ENCODE data around the gene GRK4. TPM values are rescaled to one million over a fixed set of nuclear protein-coding genes. Genes with fewer than 3 reads are reported as not detected.

Gene GRK4
- total RNA-seq, 6 donors from 2014 or later: 3.3 to 10.4 (median 4.7) TPM

DNA sequence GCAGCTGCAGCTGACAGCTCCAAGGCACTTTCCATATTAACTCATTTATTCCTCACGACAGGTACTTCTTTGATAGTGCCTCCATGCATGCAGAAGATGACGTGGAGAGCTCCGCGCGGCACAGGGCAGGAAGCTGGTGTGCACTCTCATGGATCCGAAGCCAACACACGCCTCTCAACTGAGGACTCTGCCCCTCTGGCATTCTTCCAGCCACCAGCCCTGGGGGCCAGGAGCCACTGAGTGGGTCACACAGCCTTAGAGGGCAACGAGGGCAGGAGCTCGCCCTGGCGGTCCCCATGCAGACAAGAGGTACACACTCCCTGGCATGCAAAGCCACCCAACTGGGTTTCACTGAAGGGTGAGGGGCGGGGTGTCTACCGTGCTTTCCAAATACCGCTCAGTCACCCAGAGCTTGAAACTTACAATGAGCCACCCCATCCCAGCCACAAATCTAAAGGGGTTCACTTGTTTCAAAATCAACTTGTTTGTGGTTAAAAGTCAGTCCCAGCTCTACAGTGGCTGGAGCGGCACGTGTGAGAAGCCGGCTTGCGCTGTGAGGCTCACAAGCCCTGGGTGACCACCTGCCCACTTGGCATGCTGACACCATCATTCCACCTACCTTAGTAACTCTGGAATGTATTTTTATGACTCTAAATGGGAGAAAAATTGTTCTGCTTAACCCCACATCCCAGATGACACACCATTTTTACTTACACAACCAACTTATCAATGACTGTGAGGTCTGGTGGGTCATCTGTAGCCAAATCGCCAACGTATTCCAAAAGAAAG, 16.4 kb upstream of the GRK4 start:
- 95 to 96% methylated on average over 13 to 19 of the region's 19 CpGs for WGBS, 2 donors
- no peak for ATAC-seq (ENCODE audit: low FRiP score in 2 of 2)
- DNase-seq: no peak
- H3K4me3 ChIP-seq: no peak overlapping the region
- no peak overlapping the region for H3K27ac ChIP-seq
- no peaks in the 10 kb centered on the region for H3K4me1 ChIP-seq
- H3K9me3 ChIP-seq: no peaks in the 10 kb centered on the region
- no peaks in the 10 kb centered on the region for H3K27me3 ChIP-seq
- TF ChIP-seq POLR2A (IDR thresholded peaks at IDR 0.05) (no peak), EP300 (IDR thresholded peaks at IDR 0.05) (no peak), POLR2AphosphoS5 (IDR thresholded peaks at IDR 0.05) (no peak)
- TF ChIP-seq, protein P1, sequence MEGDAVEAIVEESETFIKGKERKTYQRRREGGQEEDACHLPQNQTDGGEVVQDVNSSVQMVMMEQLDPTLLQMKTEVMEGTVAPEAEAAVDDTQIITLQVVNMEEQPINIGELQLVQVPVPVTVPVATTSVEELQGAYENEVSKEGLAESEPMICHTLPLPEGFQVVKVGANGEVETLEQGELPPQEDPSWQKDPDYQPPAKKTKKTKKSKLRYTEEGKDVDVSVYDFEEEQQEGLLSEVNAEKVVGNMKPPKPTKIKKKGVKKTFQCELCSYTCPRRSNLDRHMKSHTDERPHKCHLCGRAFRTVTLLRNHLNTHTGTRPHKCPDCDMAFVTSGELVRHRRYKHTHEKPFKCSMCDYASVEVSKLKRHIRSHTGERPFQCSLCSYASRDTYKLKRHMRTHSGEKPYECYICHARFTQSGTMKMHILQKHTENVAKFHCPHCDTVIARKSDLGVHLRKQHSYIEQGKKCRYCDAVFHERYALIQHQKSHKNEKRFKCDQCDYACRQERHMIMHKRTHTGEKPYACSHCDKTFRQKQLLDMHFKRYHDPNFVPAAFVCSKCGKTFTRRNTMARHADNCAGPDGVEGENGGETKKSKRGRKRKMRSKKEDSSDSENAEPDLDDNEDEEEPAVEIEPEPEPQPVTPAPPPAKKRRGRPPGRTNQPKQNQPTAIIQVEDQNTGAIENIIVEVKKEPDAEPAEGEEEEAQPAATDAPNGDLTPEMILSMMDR (IDR thresholded peaks at IDR 0.05): no peak
- peaks cover 29 to 98% (median 80%) of the 10 kb centered on the region in 4 donors for H3K36me3 ChIP-seq

DNA sequence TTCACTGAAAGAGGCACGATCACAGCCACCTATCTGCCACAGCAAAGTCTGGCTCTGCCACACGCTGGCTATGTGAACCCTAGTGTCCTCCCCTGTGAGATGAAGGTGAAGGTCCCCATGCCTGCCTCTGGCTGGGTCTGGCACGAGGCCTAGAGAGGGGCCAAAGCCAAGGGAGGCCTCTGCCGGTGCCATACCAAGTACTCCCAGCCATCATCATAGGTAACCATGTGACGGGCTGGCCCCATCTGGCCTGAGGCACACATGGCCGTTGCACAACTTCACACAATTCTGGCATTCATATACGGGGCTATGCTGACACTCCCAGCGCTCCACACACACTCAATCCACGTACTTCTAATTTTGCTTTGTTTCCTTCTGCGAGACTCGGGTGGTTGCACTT, 15.4 kb upstream of the GRK4 start:
- H3K36me3 ChIP-seq: peaks cover 35 to 98% (median 83%) of the 10 kb centered on the region in 4 donors
- no peaks in the 10 kb centered on the region for H3K4me1 ChIP-seq
- no peak overlapping the region for H3K4me3 ChIP-seq
- ATAC-seq (ENCODE audit: low FRiP score in 2 of 2): no peak
- TF ChIP-seq EP300 (IDR thresholded peaks at IDR 0.05) (no peak), POLR2A (IDR thresholded peaks at IDR 0.05) (no peak), POLR2AphosphoS5 (IDR thresholded peaks at IDR 0.05) (no peak)
- TF ChIP-seq, protein P1 (IDR thresholded peaks at IDR 0.05): no peak
- WGBS, 2 donors: 92 to 93% methylated on average over 11 of the region's 11 CpGs
- DNase-seq: no peak
- H3K27me3 ChIP-seq: no peaks in the 10 kb centered on the region
- H3K9me3 ChIP-seq: no peaks in the 10 kb centered on the region
- H3K27ac ChIP-seq: no peak overlapping the region

DNA sequence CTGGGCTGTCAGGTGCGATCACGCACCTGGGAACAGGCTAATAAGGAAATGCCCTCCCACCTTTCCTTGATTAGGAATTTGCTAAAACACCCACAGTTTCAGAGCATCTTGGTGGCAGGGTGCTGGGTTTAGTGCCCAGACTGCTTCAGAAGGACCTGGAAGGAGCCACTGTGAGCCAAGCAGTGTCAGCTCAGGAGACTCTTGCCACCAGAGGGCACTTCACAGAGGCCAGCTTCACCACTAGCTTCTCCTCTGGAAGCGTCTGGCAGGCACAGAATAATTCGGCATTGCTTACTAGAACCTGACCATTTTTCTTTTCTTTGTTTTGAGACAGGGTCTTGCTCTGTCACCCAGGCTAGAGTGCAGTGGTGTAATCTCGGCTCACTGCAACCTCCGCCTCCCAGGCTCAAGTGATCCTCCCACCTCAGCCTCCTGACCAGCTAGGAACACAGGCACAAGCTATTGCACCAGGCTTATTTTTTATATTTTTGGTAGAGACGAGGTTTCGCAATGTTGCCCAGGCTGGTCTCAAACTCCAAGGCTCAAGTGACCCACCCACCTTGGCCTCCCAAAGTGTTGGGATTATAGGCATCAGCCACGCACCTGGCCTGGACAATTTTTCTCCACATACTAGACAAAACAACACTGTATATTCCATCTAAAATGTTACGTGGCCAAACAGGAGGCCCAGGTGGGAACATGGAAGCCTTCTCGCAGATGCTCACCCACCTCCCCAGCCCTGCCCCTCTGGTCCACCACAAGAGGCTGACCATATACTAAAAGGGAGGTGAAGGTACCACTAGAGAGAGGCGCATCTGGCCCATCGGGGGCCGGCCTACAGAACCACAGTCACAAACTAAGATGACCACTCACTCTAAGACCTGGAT, 14.2 kb upstream of the GRK4 start:
- H3K27ac ChIP-seq: no peak overlapping the region
- H3K4me3 ChIP-seq: no peak overlapping the region
- WGBS, 2 donors: 91 to 92% methylated on average over 12 to 14 of the region's 14 CpGs
- ATAC-seq (ENCODE audit: low FRiP score in 2 of 2) (peak in 1 of 2 donors; percentile 41), DNase-seq (no peak)
- no peaks in the 10 kb centered on the region for H3K9me3 ChIP-seq
- peaks cover 38 to 98% (median 84%) of the 10 kb centered on the region in 4 donors for H3K36me3 ChIP-seq
- TF ChIP-seq POLR2AphosphoS5 (IDR thresholded peaks at IDR 0.05) (no peak), POLR2A (IDR thresholded peaks at IDR 0.05) (no peak), EP300 (IDR thresholded peaks at IDR 0.05) (no peak)
- TF ChIP-seq, protein P1 (IDR thresholded peaks at IDR 0.05): peak in 2 of 6 experiments; percentile 22 to 35
- no peaks in the 10 kb centered on the region for H3K27me3 ChIP-seq
- H3K4me1 ChIP-seq: no peaks in the 10 kb centered on the region

DNA sequence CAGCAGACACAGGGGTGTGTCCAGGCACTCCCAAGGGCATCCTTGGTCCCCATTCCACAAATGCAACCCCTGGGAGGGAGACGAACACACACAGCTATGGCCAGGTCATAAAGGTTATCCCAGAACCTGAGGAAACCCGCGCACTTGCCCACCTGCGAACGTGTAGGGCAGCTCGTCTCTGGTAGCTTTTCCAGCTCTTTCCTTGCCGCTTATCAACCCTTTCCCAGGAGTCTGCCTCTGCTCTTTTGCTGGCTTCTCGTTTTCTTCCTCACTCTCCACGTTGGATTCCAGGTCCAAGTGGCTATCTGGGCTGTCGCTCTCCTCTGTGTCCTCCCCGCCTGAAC, 13.6 kb upstream of the GRK4 start:
- DNase-seq (no peak), ATAC-seq (ENCODE audit: low FRiP score in 2 of 2) (no peak)
- Histone ChIP-seq H3K9me3 (no peaks in the 10 kb centered on the region), H3K4me3 (no peak overlapping the region), H3K27ac (no peak overlapping the region), H3K36me3 (peaks cover 38 to 98% (median 81%) of the 10 kb centered on the region in 4 donors), H3K27me3 (no peaks in the 10 kb centered on the region), H3K4me1 (peaks cover 0 to 5% (median 2%) of the 10 kb centered on the region in 4 donors)
- WGBS, 2 donors: 93 to 94% methylated on average over 11 of the region's 11 CpGs
- TF ChIP-seq POLR2A (IDR thresholded peaks at IDR 0.05): no peak
- no peak for TF ChIP-seq POLR2AphosphoS5 (IDR thresholded peaks at IDR 0.05)
- no peak for TF ChIP-seq EP300 (IDR thresholded peaks at IDR 0.05)
- TF ChIP-seq, protein P1 (IDR thresholded peaks at IDR 0.05): no peak

Data from upper lobe of left lung (tissue), 6 donors.